Glutamatergic neuron (in vitro differentiated cells): ENCODE results near the gene ALG2. TPM values are rescaled to one million over a fixed set of nuclear protein-coding genes. Genes with fewer than 3 reads are reported as not detected.

Experiments
- DNase-seq: peaks from one replicate; pipeline ENCODE4 v3.0.0; 2022
- H3K27ac Mint-ChIP-seq: one replicate; pipeline ENCODE4 v1.8.0; 2020; ENCODE audit warnings: mild to moderate bottlenecking, mixed read lengths, inconsistent platforms; ENCODE audit not compliant: unreplicated experiment
- H3K27me3 Mint-ChIP-seq: one replicate; pipeline ENCODE4 v1.8.0; 2020; ENCODE audit warnings: mild to moderate bottlenecking, moderate library complexity, mixed read lengths, inconsistent platforms; ENCODE audit not compliant: unreplicated experiment
- H3K36me3 Mint-ChIP-seq: one replicate; pipeline ENCODE4 v1.8.0; 2020; ENCODE audit warnings: mild to moderate bottlenecking, mixed read lengths, inconsistent platforms; ENCODE audit not compliant: unreplicated experiment
- H3K4me1 Mint-ChIP-seq: one replicate; pipeline ENCODE4 v1.8.0; 2020; ENCODE audit warnings: mild to moderate bottlenecking, low read depth, mixed read lengths, inconsistent platforms; ENCODE audit not compliant: unreplicated experiment
- H3K4me3 Mint-ChIP-seq: one replicate; pipeline ENCODE4 v1.8.0; 2020; ENCODE audit warnings: mild to moderate bottlenecking, mixed read lengths, inconsistent platforms; ENCODE audit not compliant: unreplicated experiment
- H3K9me3 Mint-ChIP-seq: one replicate; pipeline ENCODE4 v1.8.0; 2020; ENCODE audit warnings: mild to moderate bottlenecking, moderate library complexity, mixed read lengths, inconsistent platforms; ENCODE audit not compliant: unreplicated experiment
- CTCF ChIP-seq: fragments of 200-600 bp; sonication (generic); IDR thresholded peaks from one replicate; pipeline ENCODE4 v1.5.0; 2021; ENCODE audit not compliant: partially characterized antibody, unreplicated experiment
- total RNA-seq: library from RNA; stranded (reverse); fragmentation: NEBNext Ultra II Directional; extraction: Animal tissue kit (Norgen Biotek cat#: 25700); gene quantifications from one replicate; pipeline ENCODE4 v1.2.1, GENCODE V29; 2021; ENCODE audit not compliant: unreplicated experiment

ALG2 gene
- total RNA-seq, 1 donor from 2014 or later: 19.0 TPM

- peaks cover 2% of the 10 kb centered on the region for H3K27me3 Mint-ChIP-seq
- H3K4me1 Mint-ChIP-seq: peaks cover 7% of the 10 kb centered on the region
- H3K36me3 Mint-ChIP-seq: peaks cover 5% of the 10 kb centered on the region
- H3K9me3 Mint-ChIP-seq: peaks cover 2% of the 10 kb centered on the region
- TF ChIP-seq CTCF: no peak
- no peak overlapping the region for H3K27ac Mint-ChIP-seq
- no peak for DNase-seq
- no peak overlapping the region for H3K4me3 Mint-ChIP-seq
Measured at GRCh38 chr9:99230206-99230605, 8.5 kb upstream of the ALG2 start.

- TF ChIP-seq CTCF: no peak
- DNase-seq: no peak
- Mint-ChIP-seq H3K27ac (no peak overlapping the region), H3K4me1 (peaks cover 10% of the 10 kb centered on the region), H3K4me3 (no peak overlapping the region), H3K36me3 (peaks cover 10% of the 10 kb centered on the region), H3K9me3 (peaks cover 13% of the 10 kb centered on the region), H3K27me3 (peaks cover 14% of the 10 kb centered on the region)
Measured at GRCh38 chr9:99226054-99226453, 4.3 kb upstream of the ALG2 start.

GRCh38 chr9:99224445-99224844 lies 2.7 kb upstream of the ALG2 start:
- Mint-ChIP-seq H3K4me1 (peaks cover 16% of the 10 kb centered on the region), H3K9me3 (peaks cover 17% of the 10 kb centered on the region), H3K4me3 (no peak overlapping the region), H3K27me3 (peaks cover 17% of the 10 kb centered on the region), H3K36me3 (peaks cover 10% of the 10 kb centered on the region), H3K27ac (no peak overlapping the region)
- no peak for TF ChIP-seq CTCF
- no peak for DNase-seq

GRCh38 chr9:99222416-99223270 lies 901 bp upstream of the ALG2 start:
- Mint-ChIP-seq H3K27me3 (peaks cover 17% of the 10 kb centered on the region), H3K4me3 (peak overlapping the region; percentile 100), H3K36me3 (peaks cover 5% of the 10 kb centered on the region), H3K27ac (peak overlapping the region; percentile 100), H3K9me3 (peaks cover 15% of the 10 kb centered on the region), H3K4me1 (peaks cover 18% of the 10 kb centered on the region)
- no peak for TF ChIP-seq CTCF
- no peak for DNase-seq

DNA sequence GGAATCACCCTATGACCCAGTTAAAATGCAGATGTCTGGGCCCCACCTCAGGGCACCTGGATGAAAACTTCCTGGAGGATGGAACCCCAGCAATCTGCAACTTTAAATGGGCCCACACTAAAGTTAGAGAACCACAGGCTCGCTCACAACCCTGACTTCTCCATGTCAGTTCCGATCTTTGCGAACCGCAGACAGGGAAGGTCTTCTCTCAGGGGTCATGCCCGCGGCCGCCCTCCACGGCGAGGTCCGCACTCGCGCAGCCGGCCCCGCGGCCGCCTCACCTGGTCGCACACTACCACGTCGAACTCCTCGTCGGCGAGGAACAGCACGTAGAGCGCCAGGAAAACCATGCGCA lies 499 bp downstream of the ALG2 start:
- no peak for DNase-seq
- peaks cover 15% of the 10 kb centered on the region for H3K9me3 Mint-ChIP-seq
- H3K36me3 Mint-ChIP-seq: peaks cover 5% of the 10 kb centered on the region
- peaks cover 19% of the 10 kb centered on the region for H3K27me3 Mint-ChIP-seq
- peak overlapping the region; percentile 90 for H3K4me3 Mint-ChIP-seq
- H3K4me1 Mint-ChIP-seq: peaks cover 18% of the 10 kb centered on the region
- peak overlapping the region; percentile 88 for H3K27ac Mint-ChIP-seq
- no peak for TF ChIP-seq CTCF
